HL-60 (cell line): ENCODE data around the gene ASB8.

Experiments used
- DNase-seq, 2 experiments: peaks; one replicate each; pipeline ENCODE4 v3.0.0-alpha.2; 2010 to 2020; ENCODE audit warnings: low read depth in 1 of 2, low spot score in 1 of 2
- H3K27ac ChIP-seq: fragments of 250-450 bp; sonication (Bioruptor Pico); replicated peaks from 2 replicates; pipeline ENCODE4 v1.5.1; 2020; ENCODE audit warnings: mild to moderate bottlenecking, moderate library complexity
- H3K27me3 ChIP-seq: fragments of 250-450 bp; sonication (Bioruptor Pico); 2 replicates; pipeline ENCODE4 v1.5.1; 2021; ENCODE audit warnings: mild to moderate bottlenecking, moderate library complexity; ENCODE audit not compliant: insufficient read depth, poor library complexity, severe bottlenecking
- H3K4me3 ChIP-seq: replicated peaks from 2 replicates; pipeline ENCODE4 v1.5.1; 2011; ENCODE audit warnings: mild to moderate bottlenecking, control low read depth, low read length; ENCODE audit not compliant: insufficient read depth
- CTCF ChIP-seq: IDR thresholded peaks from one replicate; pipeline ENCODE4 v1.5.1; 2011; ENCODE audit warnings: low read length, control low read depth, inconsistent platforms; ENCODE audit not compliant: insufficient read depth
- GABPA ChIP-seq: IDR thresholded peaks from 2 replicates; pipeline ENCODE4 v1.6.1; 2012; ENCODE audit warnings: low read depth
- POLR2AphosphoS5 ChIP-seq: IDR thresholded peaks from 2 replicates; pipeline ENCODE4 v1.6.1; 2012; ENCODE audit warnings: low read depth
- REST ChIP-seq: IDR thresholded peaks from 2 replicates; pipeline ENCODE4 v1.6.1; 2012; ENCODE audit warnings: low read depth; ENCODE audit not compliant: insufficient replicate concordance
- SPI1 ChIP-seq: IDR thresholded peaks from 2 replicates; pipeline ENCODE4 v1.6.1; 2012; ENCODE audit warnings: low read depth, mild to moderate bottlenecking, borderline replicate concordance
- long read RNA-seq: library from polyadenylated mRNA; unstranded; transcript quantifications from one replicate; pipeline ENCODE4 v2.0.0, GENCODE V29; 2020

The ASB8 gene, protein sequence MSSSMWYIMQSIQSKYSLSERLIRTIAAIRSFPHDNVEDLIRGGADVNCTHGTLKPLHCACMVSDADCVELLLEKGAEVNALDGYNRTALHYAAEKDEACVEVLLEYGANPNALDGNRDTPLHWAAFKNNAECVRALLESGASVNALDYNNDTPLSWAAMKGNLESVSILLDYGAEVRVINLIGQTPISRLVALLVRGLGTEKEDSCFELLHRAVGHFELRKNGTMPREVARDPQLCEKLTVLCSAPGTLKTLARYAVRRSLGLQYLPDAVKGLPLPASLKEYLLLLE
- long read RNA-seq, transcript ASB8-205 (4 exons, 2,610 nt): minor isoform, 80 of 298 reads
- long read RNA-seq, transcript ASB8-209 (5 exons, 580 nt): minor isoform, 6 of 298 reads
- long read RNA-seq, transcript ASB8-207 (5 exons, 923 nt): minor isoform, 10 of 298 reads
- long read RNA-seq, transcript ASB8-201 (4 exons, 2,615 nt): major isoform, 179 of 298 reads
- long read RNA-seq, partial matches to known transcripts: 4 of 298 reads
- long read RNA-seq, other reads (novel, unspliced or antisense): 9 of 298 reads

- Histone ChIP-seq H3K27ac (peak within 1 kb of the TSS; percentile 80), H3K4me3 (peak within 1 kb of the TSS; percentile 95), H3K27me3 (no peaks in the 10 kb centered on the region)
- peak; percentile 96 to 99 for DNase-seq
- no peak for TF ChIP-seq SPI1
- TF ChIP-seq GABPA: peak; percentile 84
- peak; percentile 53; the same call in 1 of the 2 replicates for TF ChIP-seq POLR2AphosphoS5
- TF ChIP-seq CTCF: peak; percentile 6
- peak; percentile 52 for TF ChIP-seq REST
Observed at GRCh38 chr12:48157018-48157888, at the start of gene ASB8. TSS of gene ASB8 (minus strand) at chr12:48157515. CDS start at chr12:48153496, 4,019 bp downstream.

DNA sequence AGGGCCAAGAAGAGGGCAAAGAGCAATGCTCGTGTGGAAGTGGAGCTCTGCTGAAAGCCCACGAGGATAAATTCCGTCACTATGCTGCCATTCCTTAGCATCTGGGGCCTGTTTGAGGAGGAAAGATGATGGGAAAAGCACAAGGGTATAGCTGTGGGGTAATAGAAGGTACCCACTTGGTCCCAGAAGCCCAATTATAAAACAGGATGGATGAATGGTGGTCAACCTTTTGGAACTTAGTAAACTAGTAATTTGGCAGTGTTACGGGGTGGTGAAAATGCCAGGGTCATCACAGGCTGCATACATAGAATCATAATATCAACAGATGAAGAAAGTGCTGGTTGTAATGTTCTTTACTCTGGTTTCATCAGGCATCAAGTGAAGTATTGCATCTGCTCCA lies 45.9 kb upstream of the ASB8 start, which contains the start of gene OR10AD1:
Gene OR10AD1 (minus strand): TSS at position 101 of the 400 bp plus-strand sequence. CDS start 0 bp downstream, at position 101.
- no peak for DNase-seq
- Histone ChIP-seq H3K4me3 (no peak within 1 kb of the TSS), H3K27ac (no peak within 1 kb of the TSS), H3K27me3 (no peaks in the 10 kb centered on the region)
- no peak for TF ChIP-seq REST
- no peak for TF ChIP-seq GABPA
- no peak for TF ChIP-seq POLR2AphosphoS5
- no peak for TF ChIP-seq CTCF
- no peak for TF ChIP-seq SPI1

- H3K27ac ChIP-seq: no peak overlapping the region
- H3K27me3 ChIP-seq: no peaks in the 10 kb centered on the region
- TF ChIP-seq SPI1 (no peak), REST (no peak), GABPA (no peak), CTCF (no peak), POLR2AphosphoS5 (no peak)
- no peak overlapping the region for H3K4me3 ChIP-seq
- DNase-seq: no peak
Observed at GRCh38 chr12:48202766-48203165, 45.5 kb upstream of the ASB8 start.
